HepG2 (cell line): Measurements from ENCODE around the gene MEF2B. TPM values are rescaled to one million over a fixed set of nuclear protein-coding genes. Genes with fewer than 3 reads are reported as not detected.
A peak's percentile ranks its signal among the peaks of the same experiment; 100 is the strongest.

Experiments used
- ATAC-seq: fragments of 200-7000 bp; cut with Tn5 transposase; 3 replicates; pipeline ENCODE4 v1.9.1; 2020; ENCODE audit warnings: mild to moderate bottlenecking, moderate library complexity
- BruUV-seq: library from RNA; stranded (reverse); fragments of 400-500 nt; replicated peaks from 2 replicates; lab custom pipeline; 2021; lab: Mats Ljungman, UMichigan
- CTCF ChIA-PET: fragments of 300-600 bp; formaldehyde crosslinking; extraction: SDS; loops from one replicate; lab custom pipeline; 2021; ENCODE audit warnings: low total read pairs, inconsistent platforms, low intra/inter-chr PET ratio; lab: Yijun Ruan, JAX
- POLR2A ChIA-PET: fragments of 350-600 bp; sonication (Branson Sonifier 250); formaldehyde crosslinking; loops from one replicate; lab custom pipeline; 2020; ENCODE audit warnings: antibody characterized with exemption, inconsistent platforms; lab: Yijun Ruan, JAX
- DNase-seq: peaks from one replicate; pipeline ENCODE4 v3.0.0-alpha.2; 2015; ENCODE audit warnings: low spot score
- FAIRE-seq: peaks from 3 replicates; lab custom pipeline; 2011; peaks lifted over from hg19 to GRCh38; lab: Jason Lieb, UNC
- H2AFZ ChIP-seq: one replicate; pipeline ENCODE4 v1.6.1; 2011; ENCODE audit warnings: low read length, inconsistent platforms
- H3K27ac ChIP-seq: fragments of 300-600 bp; 3 replicates; pipeline ENCODE4 v1.8.0; 2011; ENCODE audit warnings: mixed run types, mild to moderate bottlenecking, mixed read lengths, low read length, inconsistent platforms; ENCODE audit not compliant: insufficient read depth; ENCODE audit errors: extremely low read length
- H3K27me3 ChIP-seq, 2 experiments: fragments of 200-600 bp in 1 of 2; 2 replicates in 1 of 2; 3 replicates in 1 of 2; pipeline versions ENCODE4 v1.6.0 to v1.8.0; 2011; ENCODE audit warnings: low read length in 2 of 2, mild to moderate bottlenecking in 2 of 2, moderate library complexity in 2 of 2, inconsistent platforms in 1 of 2; ENCODE audit not compliant: insufficient read depth in 2 of 2, control insufficient read depth in 1 of 2
- H3K36me3 ChIP-seq, 2 experiments: fragments of 200-600 bp in 1 of 2; replicated peaks in 1 of 2; 2 replicates in 1 of 2; 3 replicates in 1 of 2; pipeline versions ENCODE4 v1.5.1 to v1.8.0; 2011; ENCODE audit warnings: low read length in 2 of 2, inconsistent platforms in 1 of 2; ENCODE audit not compliant: insufficient read depth in 2 of 2, control insufficient read depth in 1 of 2
- H3K4me1 ChIP-seq: 2 replicates; pipeline ENCODE4 v1.5.1; 2012; ENCODE audit warnings: low read length, inconsistent platforms; ENCODE audit not compliant: insufficient read depth
- H3K4me2 ChIP-seq: 2 replicates; pipeline ENCODE4 v1.6.0; 2011; ENCODE audit warnings: low read depth, low read length, inconsistent platforms
- H3K4me3 ChIP-seq, 3 experiments: fragments of 200-600 bp in 1 of 3; sonication (generic), shearing (Covaris generic) in 1 of 3; replicated peaks in 1 of 3; 2 replicates each; pipeline ENCODE4 v1.5.1; 2011 to 2016; ENCODE audit warnings: low read length in 3 of 3, inconsistent platforms in 2 of 3, low read depth in 2 of 3, mild to moderate bottlenecking in 2 of 3, control low read depth in 1 of 3, mixed read lengths in 1 of 3; ENCODE audit not compliant: insufficient read depth in 1 of 3
- H3K79me2 ChIP-seq: one replicate; pipeline ENCODE4 v1.6.1; 2011; ENCODE audit warnings: low read length, inconsistent platforms; ENCODE audit not compliant: insufficient read depth
- H3K9ac ChIP-seq: 2 replicates; pipeline ENCODE4 v1.6.0; 2011; ENCODE audit warnings: mild to moderate bottlenecking, low read depth, low read length, inconsistent platforms; ENCODE audit not compliant: insufficient read depth
- H3K9me3 ChIP-seq: 2 replicates; pipeline ENCODE4 v1.5.1; 2012; ENCODE audit warnings: mild to moderate bottlenecking, low read length
- H4K20me1 ChIP-seq: 2 replicates; pipeline ENCODE4 v1.6.0; 2011; ENCODE audit warnings: inconsistent platforms, mild to moderate bottlenecking, low read length, moderate library complexity; ENCODE audit not compliant: insufficient read depth
- ARNT ChIP-seq: fragments of 450-650 bp; IDR thresholded peaks from 2 replicates; pipeline ENCODE4 v1.6.1; 2017
- ATRX ChIP-seq: sonication (generic); formaldehyde crosslinking; IDR thresholded peaks from 2 replicates; pipeline ENCODE4 v1.4.0; 2020; ENCODE audit warnings: missing genetic modification reagents, borderline replicate concordance
- CTCF ChIP-seq: sonication (generic); formaldehyde crosslinking; IDR thresholded peaks from 2 replicates; pipeline ENCODE4 v1.5.0; 2020; ENCODE audit warnings: mild to moderate bottlenecking, missing genetic modification reagents, moderate library complexity
- FOXC1 ChIP-seq: sonication (generic); formaldehyde crosslinking; IDR thresholded peaks from 2 replicates; pipeline ENCODE4 v1.8.0; 2022; ENCODE audit warnings: mild to moderate bottlenecking, missing genetic modification reagents, borderline replicate concordance
- HHEX ChIP-seq: IDR thresholded peaks from 2 replicates; pipeline ENCODE4 v1.6.1; 2016; ENCODE audit warnings: control low read depth
- HNF4A ChIP-seq: sonication (generic); formaldehyde crosslinking; IDR thresholded peaks from 2 replicates; pipeline ENCODE4 v1.4.0; 2020; ENCODE audit warnings: missing genetic modification reagents
- JUNB ChIP-seq: sonication (generic); formaldehyde crosslinking; IDR thresholded peaks from 2 replicates; pipeline ENCODE4 v1.8.0; 2022; ENCODE audit warnings: missing genetic modification reagents, mild to moderate bottlenecking, borderline replicate concordance
- KLF11 ChIP-seq: IDR thresholded peaks from 2 replicates; pipeline ENCODE4 v1.6.1; 2016; ENCODE audit warnings: missing compliant biosample characterization
- NFRKB ChIP-seq: fragments of 450-650 bp; IDR thresholded peaks from 2 replicates; pipeline ENCODE4 v1.6.1; 2017
- PTBP1 ChIP-seq: fragments of 200-400 bp; formaldehyde crosslinking; IDR thresholded peaks from 2 replicates; pipeline ENCODE4 v1.6.1; 2018; ENCODE audit warnings: low read length, low read depth; ENCODE audit not compliant: poor library complexity, severe bottlenecking
- SETDB1 ChIP-seq: sonication (generic); formaldehyde crosslinking; IDR thresholded peaks from 2 replicates; pipeline ENCODE4 v1.5.1; 2020; ENCODE audit warnings: missing genetic modification reagents, mild to moderate bottlenecking, borderline replicate concordance
- ZBTB20 ChIP-seq: sonication (generic); formaldehyde crosslinking; IDR thresholded peaks from 2 replicates; pipeline ENCODE4 v1.8.1; 2023; ENCODE audit warnings: missing genetic modification reagents, low read depth, mild to moderate bottlenecking, borderline replicate concordance
- ZNF589 ChIP-seq: sonication (generic); formaldehyde crosslinking; conservative IDR thresholded peaks from 2 replicates; pipeline ENCODE4 v1.8.0; 2022; ENCODE audit warnings: mild to moderate bottlenecking, moderate library complexity, missing genetic modification reagents
- ZNF891 ChIP-seq: sonication (generic); formaldehyde crosslinking; IDR thresholded peaks from 2 replicates; pipeline ENCODE4 v1.5.0; 2020; ENCODE audit warnings: mild to moderate bottlenecking, missing genetic modification reagents
- WGBS: methylation state at CpG from one replicate; pipeline ENCODE4 v1.1.6; 2017; ENCODE audit warnings: low lambda C conversion rate; 5-methylcytosine and 5-hydroxymethylcytosine counted together
- in situ Hi-C: cut with HindIII; loops from 2 replicates; pipeline ENCODE4 v1.10.0; 2017; ENCODE audit warnings: low pct_unique_long_range_greater_than_20kb; ENCODE audit not compliant: extremely low pct_ligation_motif_present
- intact Hi-C: fragments of 100-400 bp; cut with micrococcal nuclease; formaldehyde crosslinking; loops from one replicate; pipeline ENCODE4 v1.10.0; 2022; ENCODE audit not compliant: unreplicated experiment
- polyA plus RNA-seq, 8 experiments: library from polyadenylated mRNA; depleted of rRNA in 3 of 8; stranded (reverse) in 7 of 8; unstranded in 1 of 8; fragments of >200 nt; fragmentation: Illumina TruSeq in 4 of 8; extraction: Trizol in 4 of 8; gene quantifications; 2 replicates each; pipeline versions ENCODE4 v1.2.1 to v1.2.3, GENCODE V29; 2011 to 2016; ENCODE audit warnings: low read depth in 4 of 8, missing spikeins in 1 of 8, mixed read lengths in 1 of 8; ENCODE audit not compliant: insufficient read depth in 1 of 8
- total RNA-seq, 5 experiments: library from RNA; depleted of rRNA; stranded (reverse); fragments of >200 nt; fragmentation: Illumina TruSeq; extraction: Trizol; gene quantifications; 2 replicates each; pipeline ENCODE4 v1.2.3, GENCODE V29; 2016; ENCODE audit warnings: low read depth in 1 of 5
- TF ChIP-seq, protein P1 (sequence below): sonication (generic); formaldehyde crosslinking; IDR thresholded peaks from 2 replicates; pipeline ENCODE4 v1.8.0; 2022; ENCODE audit warnings: missing genetic modification reagents, mild to moderate bottlenecking, borderline replicate concordance

The MEF2B gene
- total and polyA plus RNA-seq, 2 of the 13 experiments (the other 11 are each of a cell fraction or from before 2014, with no cell fraction given): 1.2 to 1.7 TPM

DNA sequence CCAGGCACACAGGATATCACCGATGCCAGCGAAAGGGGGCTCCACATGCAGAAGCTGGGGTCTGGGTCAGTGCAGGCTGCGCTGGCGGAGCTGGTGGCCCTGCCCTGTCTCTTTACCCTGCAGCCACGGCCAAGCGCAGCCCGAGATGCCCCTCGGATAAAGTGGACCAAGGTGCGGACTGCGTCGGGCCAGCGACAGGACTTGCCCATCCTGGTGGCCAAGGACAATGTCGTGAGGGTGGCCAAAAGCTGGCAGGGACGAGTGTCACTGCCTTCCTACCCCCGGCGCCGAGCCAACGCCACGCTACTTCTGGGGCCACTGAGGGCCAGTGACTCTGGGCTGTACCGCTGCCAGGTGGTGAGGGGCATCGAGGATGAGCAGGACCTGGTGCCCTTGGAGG lies 48.8 kb upstream of the MEF2B start:
- ChIA-PET POLR2A (no interaction called here), CTCF (no interaction called here)
- in situ Hi-C loops (no loop called here), intact Hi-C loops (no loop called here)
- 13% methylated on average over 8 of the region's 21 CpGs for WGBS
- H2AFZ ChIP-seq: no peak overlapping the region
- H3K27ac ChIP-seq: no peak overlapping the region
- no peak overlapping the region for H3K9ac ChIP-seq
- FAIRE-seq (no peak), ATAC-seq (peak; percentile 25; the same call in 2 of the 3 replicates), DNase-seq (no peak)
- no peaks in the 10 kb centered on the region for H3K9me3 ChIP-seq
- no peak overlapping the region for H3K4me3 ChIP-seq
- TF ChIP-seq NFRKB: no peak
- TF ChIP-seq PTBP1: no peak
- TF ChIP-seq ZNF589 (CRISPR knock-in tag): no peak
- TF ChIP-seq JUNB (CRISPR knock-in tag): no peak
- TF ChIP-seq CTCF (CRISPR knock-in tag): no peak
- TF ChIP-seq ARNT: no peak
- TF ChIP-seq KLF11: no peak
- no peak for TF ChIP-seq HHEX
- no peak for TF ChIP-seq SETDB1 (CRISPR knock-in tag)
- TF ChIP-seq ZNF891 (CRISPR knock-in tag): no peak
- TF ChIP-seq, protein P1, sequence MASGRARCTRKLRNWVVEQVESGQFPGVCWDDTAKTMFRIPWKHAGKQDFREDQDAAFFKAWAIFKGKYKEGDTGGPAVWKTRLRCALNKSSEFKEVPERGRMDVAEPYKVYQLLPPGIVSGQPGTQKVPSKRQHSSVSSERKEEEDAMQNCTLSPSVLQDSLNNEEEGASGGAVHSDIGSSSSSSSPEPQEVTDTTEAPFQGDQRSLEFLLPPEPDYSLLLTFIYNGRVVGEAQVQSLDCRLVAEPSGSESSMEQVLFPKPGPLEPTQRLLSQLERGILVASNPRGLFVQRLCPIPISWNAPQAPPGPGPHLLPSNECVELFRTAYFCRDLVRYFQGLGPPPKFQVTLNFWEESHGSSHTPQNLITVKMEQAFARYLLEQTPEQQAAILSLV (CRISPR knock-in tag): no peak
- no peak for TF ChIP-seq FOXC1 (CRISPR knock-in tag)
- TF ChIP-seq ZBTB20 (CRISPR knock-in tag): no peak
- TF ChIP-seq HNF4A (CRISPR knock-in tag): no peak
- no peak for TF ChIP-seq ATRX (CRISPR knock-in tag)
- no peaks in the 10 kb centered on the region for H3K4me1 ChIP-seq
- no peaks in the 10 kb centered on the region for H3K79me2 ChIP-seq
- no peaks in the 10 kb centered on the region for H3K36me3 ChIP-seq
- no peaks in the 10 kb centered on the region; the same call in 1 of the 2 replicates for H4K20me1 ChIP-seq
- BruUV-seq: no TSS peak
- H3K27me3 ChIP-seq: peaks cover 0 to 12% of the 10 kb centered on the region in 2 experiments
- no peak overlapping the region for H3K4me2 ChIP-seq
